ENCODE measurements around the gene CDK5RAP2. TPM values are rescaled to one million over a fixed set of nuclear protein-coding genes. Genes with fewer than 3 reads are reported as not detected.
"Not testable (repeated sequence)": the region's sequence is repeated elsewhere in the genome, so short reads cannot be mapped to it uniquely, and the experiment has no call there.

Gene CDK5RAP2
- total RNA-seq, 1 experiment from 2014 or later: 44.8 TPM

DNA sequence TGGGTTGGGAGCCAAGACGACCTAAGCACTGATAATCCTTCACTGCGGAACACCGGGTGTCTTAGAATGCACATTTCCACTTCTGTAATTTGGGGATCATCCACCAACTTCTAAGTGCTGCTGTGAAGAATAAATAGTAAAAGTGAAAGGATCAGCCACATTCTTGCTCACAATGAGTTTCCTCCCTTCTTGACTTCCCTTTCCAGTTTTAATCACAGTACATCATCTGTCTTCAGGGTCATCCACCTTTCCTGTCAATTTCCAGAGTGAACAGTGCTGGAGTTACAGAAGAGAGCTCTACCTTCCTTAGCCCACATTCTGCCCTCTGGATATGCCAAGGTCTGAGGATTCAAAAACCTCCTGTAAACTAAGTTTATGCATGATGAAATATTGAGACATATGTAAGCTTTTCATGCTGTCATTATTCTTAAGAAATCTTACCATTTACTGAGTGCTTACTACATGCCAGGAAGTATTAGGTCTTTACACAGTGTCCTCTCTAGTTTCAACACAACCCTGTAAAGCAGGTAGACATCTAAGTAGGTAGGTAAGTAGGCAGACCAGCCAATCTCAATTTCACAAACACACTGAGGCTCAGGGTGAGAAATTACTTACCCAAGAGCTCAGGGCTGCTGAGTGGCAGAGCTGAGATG is 105.2 kb downstream of the CDK5RAP2 start:
- DNase-seq (ENCODE audit: low read depth): no peak

DNA sequence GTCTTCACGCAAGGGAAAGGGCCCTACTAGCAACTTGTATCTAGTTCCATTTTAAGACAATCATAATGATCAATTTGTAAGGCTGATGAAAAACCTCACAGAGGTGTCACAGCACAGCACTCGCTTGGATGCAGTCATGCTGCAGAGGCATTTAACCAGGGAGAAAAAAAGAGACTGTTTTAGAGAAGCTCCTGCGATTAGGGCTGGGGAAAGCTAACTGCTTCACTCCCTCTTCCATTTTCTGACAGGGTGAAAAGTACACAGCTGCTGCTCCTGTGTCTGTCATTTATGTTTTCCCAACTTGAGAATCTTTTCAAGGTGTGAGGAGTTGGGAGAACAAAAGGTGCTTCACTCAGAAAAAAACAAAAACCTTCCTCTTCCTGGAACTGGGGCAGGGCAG is 106.4 kb downstream of the CDK5RAP2 start:
- no peak for DNase-seq (ENCODE audit: low read depth)

DNA sequence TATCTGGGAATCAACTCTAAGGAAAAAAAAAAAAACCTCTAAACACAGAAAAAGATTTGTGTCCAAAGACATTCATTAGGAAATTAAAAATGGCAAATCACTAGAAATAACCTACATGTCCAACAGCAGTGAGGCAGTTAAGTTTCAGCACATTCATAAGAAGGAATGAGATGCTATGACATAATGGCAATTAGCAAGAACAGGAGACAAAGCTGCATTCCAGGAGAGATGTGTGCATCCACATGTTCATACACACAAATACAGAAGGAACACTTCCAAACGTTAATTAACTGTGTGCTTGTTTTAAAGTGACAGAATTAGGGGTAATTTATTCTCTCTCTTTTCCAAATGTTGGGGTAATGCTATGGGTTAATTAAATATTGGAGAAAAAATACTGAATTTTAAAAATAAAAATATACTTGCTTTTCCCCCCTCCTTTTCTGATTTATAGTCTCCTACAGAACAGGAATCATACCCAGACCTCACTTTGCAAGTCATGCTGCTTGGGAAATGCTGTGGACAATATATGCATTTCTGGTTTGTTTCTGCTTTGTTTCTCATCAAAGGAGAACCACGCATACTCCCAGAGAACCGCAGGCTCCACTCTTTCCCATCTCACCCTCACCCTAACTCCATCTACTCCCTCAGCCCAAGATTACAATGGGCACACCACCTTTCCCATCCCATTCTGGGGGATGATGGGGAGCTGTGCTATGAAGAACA is 114.1 kb downstream of the CDK5RAP2 start:
- DNase-seq (ENCODE audit: low read depth): no peak

DNA sequence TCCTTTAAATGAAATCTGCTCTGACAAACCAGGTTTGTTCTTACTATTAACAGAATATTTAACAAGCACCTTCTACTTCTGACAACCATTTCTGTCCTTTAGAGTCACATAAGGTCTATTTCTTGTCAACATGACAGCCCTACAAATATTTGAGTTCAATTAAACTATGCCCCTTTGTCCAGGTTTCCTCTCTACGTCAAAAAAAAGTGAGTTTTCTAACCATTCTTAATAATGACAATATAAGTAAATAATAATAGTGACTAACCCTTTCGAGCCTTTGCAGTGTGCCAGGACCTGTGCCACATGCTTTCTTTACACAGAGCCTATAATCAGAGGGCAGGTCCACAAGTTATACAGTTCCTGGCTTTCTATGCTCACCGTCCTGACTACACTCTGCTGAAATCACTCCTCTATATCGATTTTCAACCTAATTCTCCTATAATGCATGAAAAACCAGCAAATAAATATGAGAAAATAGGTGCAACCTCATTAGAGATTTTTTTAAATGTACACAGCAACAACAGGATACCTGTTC is 115.0 kb downstream of the CDK5RAP2 start:
- DNase-seq (ENCODE audit: low read depth): no peak

DNA sequence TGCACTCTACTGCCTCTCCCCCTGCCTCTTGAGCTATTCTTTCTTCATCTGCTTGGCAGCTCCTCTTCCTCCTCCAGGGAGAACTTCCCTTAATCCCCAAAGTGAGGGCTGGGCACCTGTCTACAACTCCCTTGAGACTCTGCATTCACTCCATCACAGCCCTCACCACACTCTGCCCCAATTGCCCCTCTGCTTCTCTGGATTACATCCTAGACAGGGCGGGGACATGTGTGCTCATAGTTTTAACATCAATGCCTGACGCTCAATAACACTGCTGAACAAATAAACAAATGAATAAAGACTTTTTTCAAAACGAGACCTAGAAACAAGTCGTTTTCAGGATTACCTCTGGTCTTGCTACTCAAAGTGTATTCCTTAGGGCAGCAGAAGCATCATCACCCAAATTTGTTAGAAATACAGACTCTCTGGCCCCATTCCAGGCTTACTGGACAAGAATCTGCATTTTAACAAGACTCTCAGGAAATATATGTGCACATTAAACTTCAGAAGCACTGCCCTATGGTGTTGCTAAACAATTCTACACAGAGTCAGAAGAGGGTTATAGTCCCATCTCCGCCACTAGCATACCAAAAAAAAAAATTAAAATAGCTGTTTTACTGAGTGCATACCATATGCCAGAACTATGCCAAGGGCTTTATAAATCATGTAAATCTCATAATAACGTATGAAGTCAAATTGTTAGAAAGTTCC is 115.6 kb downstream of the CDK5RAP2 start:
- DNase-seq (ENCODE audit: low read depth): no peak

DNA sequence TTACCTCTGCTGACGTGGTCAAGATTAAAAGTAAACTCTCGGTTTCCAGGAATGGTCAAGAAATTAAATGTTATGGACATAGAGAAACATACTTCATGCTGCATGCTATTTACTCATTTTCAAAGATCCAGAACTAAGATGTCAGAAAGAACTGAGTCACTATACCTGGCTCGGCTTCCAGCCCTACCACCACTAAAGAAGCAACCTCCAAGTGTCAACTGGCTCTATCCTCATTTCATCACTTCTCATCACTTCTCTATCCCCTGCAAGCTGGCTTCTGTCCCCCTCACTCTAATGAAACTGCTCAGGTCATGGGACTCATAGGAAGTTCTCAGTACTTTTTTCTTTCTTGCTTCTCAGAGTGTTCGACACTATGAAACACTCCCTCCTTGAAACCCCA is 116.2 kb downstream of the CDK5RAP2 start:
- no peak for DNase-seq (ENCODE audit: low read depth)

DNA sequence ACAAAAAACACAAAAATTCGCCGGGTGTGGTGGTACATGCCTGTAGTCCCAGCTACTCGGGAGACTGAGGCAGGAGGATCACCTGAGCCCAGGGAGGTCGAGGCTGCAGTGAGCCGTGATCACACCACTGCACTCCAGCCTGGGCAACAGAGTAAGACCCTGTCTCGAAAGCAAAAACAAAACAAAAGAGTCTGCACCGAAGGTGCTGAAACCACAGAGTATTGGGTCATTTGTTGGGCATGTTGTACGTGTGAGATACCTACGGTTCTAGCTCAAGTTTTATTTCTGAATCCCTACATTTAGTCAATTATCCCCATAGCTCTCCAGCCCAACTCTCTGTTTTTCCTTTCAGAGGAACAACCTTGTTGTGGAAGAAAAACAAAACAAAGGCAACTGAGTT is 118.3 kb downstream of the CDK5RAP2 start:
- DNase-seq (ENCODE audit: low read depth): not testable (repeated sequence)

DNA sequence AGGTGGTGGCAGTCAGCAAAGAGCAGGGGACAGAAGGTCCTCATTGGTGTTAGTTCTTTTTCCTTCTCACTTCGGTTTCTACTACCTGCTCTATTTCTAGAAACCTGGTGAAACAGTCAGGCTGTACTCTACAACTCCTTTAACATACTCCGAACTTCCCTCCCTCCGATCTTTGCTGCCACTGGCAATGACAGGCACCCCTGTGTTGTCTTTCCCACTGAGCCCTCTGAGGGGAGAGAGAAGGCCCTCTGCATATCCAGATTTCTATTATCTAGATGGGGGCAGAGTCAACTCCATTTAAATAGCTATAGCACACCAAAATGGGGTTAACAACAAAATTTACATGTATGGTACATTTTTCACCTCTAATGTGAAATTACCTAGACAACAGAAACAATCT is 123.7 kb downstream of the CDK5RAP2 start:
- no peak for DNase-seq (ENCODE audit: low read depth)

DNA sequence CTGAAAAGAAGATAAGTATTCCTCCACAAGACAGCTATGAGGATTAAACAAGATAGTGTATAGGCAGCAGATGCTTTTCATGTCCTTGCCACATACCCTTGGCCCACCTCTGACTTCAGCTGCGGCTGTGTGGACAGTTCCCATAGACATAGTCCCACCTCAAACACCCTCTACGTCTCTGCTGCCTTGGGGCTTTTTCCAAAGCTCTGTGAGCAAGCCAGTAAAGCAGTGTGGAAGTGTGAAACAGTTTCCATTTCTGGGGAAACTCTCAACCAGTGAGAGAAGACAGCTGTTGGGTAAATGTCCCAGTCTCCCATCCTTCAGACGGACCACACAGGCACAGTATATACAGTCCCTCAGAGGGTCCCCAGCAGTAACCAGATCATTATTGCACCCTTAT is 125.5 kb downstream of the CDK5RAP2 start:
- no peak for DNase-seq (ENCODE audit: low read depth)

DNA sequence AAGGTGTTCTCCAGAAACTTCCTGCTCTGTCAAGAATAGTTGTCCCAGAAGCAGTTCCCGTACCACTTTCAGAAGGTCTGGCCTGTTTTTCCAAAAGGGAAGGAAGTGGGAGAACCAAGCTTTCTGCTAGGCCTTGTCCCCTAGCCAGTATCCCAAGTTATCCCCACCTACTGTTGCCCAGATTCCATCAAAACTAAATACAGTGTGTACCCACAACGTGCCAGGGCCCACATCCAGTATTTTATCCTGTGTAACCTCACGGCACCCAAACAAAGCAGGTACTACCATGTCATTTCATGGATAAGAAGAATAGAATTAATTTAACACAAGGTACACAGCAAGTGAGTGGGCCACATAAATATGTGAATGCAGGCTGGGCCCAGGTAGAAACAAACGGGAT is 126.2 kb downstream of the CDK5RAP2 start:
- no peak for DNase-seq (ENCODE audit: low read depth)

DNA sequence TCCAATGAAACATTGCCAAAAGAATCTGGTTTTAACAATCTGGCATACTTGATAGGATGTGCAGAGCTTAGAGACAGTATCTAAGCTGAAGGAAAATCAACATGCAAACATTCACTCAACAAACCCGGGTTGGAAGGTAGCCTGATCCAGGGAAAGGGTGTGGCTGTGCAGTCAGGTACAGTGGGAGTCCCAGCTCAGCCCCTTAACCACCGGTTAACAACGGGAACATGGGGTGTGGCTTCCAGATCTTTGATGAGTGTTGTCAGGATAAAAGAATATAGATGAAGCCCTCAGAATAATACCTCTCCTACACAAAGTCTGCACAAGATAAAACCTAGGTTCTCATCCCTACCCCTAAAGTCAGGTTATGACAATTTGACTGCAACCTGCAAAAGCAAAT is 127.3 kb downstream of the CDK5RAP2 start:
- no peak for DNase-seq (ENCODE audit: low read depth)

DNA sequence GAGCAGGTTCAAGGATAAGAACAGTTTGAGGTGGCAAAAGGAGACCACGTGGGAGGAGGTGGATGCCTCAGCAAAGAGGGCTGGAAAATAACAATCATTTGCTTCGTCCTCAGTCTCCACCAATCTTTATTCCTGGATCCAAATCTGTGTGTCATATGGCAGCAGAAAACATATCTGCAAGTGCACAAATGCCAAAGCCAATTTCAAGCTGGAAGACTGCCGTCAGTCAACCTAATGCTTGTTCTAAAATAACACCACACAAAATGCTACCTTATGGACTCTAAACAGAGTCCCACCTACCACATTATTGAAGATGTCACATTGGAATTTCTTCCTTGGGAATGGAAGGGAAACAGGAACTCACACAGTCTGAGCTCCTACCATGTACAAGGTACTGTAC is 129.1 kb downstream of the CDK5RAP2 start:
- DNase-seq (ENCODE audit: low read depth): no peak

DNA sequence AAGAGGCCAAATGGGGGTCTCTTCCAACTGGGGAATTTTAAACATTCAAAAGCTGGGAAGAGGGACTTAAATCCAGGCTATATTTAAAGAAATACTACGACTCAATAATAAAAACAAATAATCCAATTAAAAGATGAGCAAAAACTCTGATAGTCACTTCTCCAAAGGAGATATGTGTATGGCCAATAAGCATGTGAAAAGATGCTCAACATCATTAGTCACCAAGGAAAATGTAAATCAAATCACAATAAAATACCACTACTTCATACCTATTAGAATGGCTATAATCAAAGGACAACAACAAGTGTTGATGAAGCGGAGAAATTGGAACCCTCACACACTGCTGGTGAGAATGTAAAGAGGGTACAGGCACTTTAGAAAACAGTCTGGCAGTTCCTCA is 130.4 kb downstream of the CDK5RAP2 start:
- DNase-seq (ENCODE audit: low read depth): no peak

DNA sequence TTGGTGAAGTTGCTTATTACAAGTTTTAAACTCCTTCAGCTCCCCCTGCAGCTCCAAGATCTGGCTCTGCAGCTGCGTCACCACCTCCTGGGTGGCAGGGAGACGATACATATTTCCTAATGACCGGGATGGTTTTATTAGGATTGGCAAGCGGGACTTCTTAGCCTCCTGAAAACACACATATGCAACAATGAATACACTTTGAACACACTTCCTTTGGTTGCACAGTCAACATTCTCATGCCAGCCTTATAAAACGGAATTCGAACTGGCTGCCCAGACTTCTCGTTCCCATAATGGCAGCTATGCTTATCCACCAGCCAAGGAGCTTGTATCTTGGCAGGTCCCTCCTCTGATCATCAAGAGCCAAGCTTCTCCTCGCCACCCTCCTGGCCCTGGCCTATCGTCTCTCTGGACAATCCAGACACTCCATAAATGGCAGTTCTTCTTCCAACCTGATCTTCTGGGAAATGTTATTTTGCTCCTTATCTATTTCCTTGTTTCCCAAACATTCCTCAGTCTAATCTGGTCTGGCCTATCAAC is 131.9 kb downstream of the CDK5RAP2 start:
- no peak for DNase-seq (ENCODE audit: low read depth)

DNA sequence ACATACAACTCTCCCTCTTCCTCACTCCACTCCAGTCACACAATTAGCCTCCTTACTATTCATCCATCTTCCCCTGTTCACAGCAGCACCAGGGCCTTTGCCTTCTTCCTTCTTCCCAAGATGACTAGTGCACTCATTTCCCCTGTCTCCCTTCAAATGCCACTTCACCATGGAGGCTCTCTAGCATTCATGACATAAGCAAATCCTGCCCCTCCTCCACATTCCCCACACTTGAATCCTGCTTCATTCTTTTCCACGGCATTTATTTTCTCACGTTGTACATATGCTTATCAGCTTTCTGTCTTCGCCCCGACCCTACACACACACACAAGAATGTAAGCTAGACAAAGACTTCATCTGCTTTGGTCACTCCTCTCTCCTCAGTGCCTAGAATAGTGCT is 133.3 kb downstream of the CDK5RAP2 start:
- no peak for DNase-seq (ENCODE audit: low read depth)

DNA sequence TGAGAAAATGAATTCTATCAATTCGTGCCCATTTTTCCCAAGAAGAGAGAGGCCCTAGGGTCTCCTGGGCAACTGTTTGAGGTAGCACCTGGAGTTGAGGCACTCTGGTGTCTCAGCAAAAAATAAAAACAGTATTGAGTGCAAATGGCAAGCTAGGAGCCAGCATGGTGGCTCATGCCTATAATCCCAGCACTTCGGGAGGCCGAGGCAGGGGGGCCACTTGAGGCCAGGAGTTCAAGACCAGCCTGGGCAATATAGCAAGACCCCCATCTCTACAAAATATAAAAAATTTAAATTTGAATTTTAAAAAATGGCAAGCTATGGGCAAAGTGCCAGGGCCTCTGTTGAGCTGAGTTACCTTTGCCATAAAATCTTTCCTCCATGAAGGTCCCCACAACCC is 136.0 kb downstream of the CDK5RAP2 start:
- DNase-seq (ENCODE audit: low read depth): no peak

DNA sequence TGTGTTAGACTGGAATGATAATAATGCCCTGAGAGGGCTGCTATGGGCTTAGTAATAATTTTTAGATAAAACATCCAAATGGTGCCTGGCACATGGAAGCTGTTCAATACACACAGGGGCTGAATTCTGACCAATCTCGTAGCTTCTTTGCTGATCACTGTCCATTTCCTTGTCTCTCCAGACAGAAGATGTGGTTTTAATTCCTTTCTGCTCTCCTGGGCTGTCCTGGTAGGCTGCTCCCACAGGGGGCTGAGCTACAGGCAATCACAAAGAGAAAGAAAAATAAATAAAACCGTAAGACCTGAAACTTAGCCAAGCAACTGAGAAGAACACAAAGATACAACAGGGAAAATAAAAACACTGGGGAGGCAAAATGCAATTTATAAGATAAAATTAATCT is 136.5 kb downstream of the CDK5RAP2 start:
- DNase-seq (ENCODE audit: low read depth): peak; percentile 41

DNA sequence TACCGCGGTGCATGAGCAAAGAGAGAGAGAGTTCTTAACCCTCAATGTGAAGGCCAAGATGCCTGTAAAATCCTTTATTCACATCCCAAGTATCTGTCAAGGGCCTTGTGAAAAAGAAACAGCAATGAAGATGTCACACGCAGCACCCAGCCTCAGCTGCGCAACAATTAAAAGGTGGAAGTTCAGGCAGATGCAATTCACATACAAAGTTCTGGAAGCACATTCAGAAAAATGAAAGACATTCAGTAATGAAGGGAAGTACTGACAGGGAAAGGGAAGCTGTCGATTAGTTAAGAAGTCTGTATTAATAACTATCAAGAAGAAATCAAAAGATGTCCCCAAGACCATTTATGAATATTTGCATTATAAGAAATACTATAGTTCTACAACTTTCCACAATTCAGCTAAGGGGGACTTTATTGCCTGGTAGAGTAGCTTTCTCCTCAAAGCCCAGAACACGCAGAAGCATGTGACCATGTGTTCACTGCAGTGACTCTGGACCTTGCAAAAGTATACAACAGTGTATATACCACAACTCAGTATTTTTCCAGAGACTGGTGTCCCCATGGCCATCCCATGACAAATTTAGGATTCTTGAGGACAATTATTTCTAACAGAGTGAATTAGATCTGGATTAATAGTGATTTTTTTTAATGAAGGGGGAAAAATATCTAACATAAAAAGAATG is 137.5 kb downstream of the CDK5RAP2 start:
- no peak for DNase-seq (ENCODE audit: low read depth)

DNA sequence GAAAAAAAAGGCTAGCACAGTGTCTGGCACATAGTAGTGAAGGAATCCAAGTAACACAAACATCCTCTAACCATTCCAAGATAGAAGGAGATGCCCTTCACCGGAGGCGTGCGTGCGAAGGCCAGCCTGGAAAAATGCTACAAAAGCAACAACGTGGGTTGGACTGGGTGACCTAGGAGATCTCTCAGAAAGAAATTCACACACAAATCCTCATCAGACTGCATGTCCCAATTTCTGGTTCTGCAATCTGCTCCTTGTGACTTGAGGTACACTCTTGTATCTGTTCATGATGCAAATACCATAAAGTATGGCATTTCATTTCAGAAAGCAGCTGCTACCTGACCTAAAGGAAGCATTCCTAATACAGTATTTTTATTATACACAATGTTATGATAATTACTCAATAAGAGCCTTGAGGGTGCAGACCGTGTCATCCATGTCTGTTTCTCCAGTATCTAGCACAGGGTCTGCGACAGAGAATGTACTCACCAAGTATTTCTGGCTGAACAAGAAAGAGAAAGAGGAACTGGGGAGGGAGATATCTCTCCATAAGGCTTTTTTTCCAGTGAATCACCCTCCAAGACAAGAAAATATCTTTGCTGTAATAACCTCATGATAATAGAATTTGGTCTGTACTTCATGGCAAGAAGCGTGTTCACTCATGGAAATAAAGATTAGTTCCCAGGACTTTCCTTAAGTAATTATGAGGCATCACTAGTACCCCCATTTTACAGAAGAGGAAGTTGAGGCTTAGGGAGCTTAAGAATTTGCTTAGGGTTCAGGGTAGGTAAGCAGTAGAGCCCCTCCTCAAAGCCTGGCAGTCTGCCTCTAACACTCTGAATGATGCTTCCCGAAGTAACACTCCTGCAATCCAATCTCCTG is 138.3 kb downstream of the CDK5RAP2 start:
- DNase-seq (ENCODE audit: low read depth): peak; percentile 45

DNA sequence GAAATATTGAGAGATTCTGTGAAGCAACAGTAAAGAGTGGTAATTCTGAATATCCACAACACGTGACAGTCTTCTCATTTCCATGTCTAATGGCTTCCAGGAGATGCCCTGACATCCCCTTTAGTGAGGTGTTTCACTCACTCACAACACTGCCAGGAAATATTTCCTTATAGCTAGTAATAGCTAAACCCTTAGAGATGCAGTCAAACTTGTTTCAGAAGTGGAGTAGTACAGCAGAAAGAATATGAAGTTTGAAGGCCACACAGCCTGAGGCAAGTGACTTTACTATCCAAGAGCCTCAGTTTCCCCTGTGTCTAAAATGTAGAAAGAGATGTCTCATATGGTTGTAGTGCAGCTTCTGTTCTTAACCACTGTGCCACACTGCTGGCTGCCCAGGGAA is 139.2 kb downstream of the CDK5RAP2 start:
- DNase-seq (ENCODE audit: low read depth): no peak

DNA sequence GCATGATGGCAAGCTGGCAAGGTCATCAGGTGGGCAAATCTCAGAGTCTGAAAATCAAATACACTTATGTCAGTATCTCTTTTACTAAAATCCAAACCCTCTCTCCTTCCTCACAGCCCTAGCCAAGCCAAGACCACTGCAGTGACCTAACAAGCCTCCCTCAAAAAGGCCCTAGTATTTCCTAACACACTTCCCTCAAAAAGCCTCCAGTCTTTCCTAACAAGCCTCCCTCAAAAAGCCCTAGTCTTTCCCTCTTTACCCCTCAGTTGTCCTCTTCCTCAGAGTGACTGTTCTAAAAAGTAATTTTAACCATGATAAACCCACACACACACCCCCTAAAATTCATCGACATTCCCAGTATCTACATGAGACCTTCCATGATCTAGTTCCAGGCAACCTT is 140.0 kb downstream of the CDK5RAP2 start:
- DNase-seq (ENCODE audit: low read depth): no peak
